HG03135 (cell line): ENCODE results near the gene NME9.
"Not testable (repeated sequence)": the region's sequence is repeated elsewhere in the genome, so short reads cannot be mapped to it uniquely, and the experiment has no call there.

Source experiments
- ATAC-seq: cut with Tn5 transposase; IDR thresholded peaks from one replicate; pipeline ENCODE4 v1.9.1; 2021; ENCODE audit warnings: mild to moderate bottlenecking, moderate library complexity; ENCODE audit not compliant: unreplicated experiment

NME9 gene, protein sequence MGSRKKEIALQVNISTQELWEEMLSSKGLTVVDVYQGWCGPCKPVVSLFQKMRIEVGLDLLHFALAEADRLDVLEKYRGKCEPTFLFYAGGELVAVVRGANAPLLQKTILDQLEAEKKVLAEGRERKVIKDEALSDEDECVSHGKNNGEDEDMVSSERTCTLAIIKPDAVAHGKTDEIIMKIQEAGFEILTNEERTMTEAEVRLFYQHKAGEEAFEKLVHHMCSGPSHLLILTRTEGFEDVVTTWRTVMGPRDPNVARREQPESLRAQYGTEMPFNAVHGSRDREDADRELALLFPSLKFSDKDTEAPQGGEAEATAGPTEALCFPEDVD

GRCh38 chr3:138329127-138329983, at the start of gene NME9:
Gene NME9, minus strand, starts transcription at chr3:138329851. Its CDS starts 516 bp downstream, at chr3:138329335.
- peak; percentile 69 for ATAC-seq

GRCh38 chr3:138378990-138379389, 49.3 kb upstream of the NME9 start:
- no peak for ATAC-seq

GRCh38 chr3:138378331-138378730, 48.7 kb upstream of the NME9 start:
- no peak for ATAC-seq

GRCh38 chr3:138377804-138378203, 48.2 kb upstream of the NME9 start:
- no peak for ATAC-seq

- not testable (repeated sequence) for ATAC-seq
Measured at GRCh38 chr3:138377212-138377611, 47.6 kb upstream of the NME9 start.

DNA sequence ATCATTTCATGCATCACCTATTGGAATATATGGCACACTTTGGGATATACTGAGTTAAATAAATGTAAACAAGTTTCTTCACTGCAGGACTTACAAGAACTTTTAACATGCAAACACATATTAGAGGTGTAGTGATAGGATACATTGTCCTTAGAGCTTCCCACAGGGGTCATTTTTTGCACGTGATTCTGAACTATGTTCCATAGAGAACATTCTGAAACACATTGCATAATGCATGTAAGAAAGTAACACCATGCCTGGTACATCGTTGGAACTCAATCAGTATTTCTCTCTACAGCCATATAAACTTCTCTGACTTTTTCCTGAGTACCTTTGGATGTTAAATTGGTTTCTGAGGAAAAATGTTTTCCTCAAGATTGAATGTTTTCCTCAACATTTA, 47.0 kb upstream of the NME9 start:
- no peak for ATAC-seq

DNA sequence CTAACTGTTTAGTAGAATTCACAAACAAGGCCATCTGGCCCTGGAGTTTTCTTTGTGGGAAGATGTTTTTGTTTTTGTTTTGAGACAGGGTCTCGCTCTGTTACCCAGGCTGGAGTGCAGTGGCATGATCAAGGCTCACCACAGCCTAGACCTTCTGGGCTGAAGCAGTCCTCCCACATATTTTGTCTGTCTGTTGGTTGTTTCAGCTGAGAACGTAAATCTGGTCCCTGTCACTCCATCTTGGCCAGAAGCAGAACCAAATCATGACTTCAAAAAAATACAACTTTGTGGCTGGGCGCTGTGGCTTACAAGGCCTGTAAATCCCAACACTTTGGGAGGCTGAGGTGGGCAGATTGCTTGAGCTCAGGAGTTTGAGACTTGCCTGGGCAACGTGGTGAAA, 45.8 kb upstream of the NME9 start:
- no peak for ATAC-seq

DNA sequence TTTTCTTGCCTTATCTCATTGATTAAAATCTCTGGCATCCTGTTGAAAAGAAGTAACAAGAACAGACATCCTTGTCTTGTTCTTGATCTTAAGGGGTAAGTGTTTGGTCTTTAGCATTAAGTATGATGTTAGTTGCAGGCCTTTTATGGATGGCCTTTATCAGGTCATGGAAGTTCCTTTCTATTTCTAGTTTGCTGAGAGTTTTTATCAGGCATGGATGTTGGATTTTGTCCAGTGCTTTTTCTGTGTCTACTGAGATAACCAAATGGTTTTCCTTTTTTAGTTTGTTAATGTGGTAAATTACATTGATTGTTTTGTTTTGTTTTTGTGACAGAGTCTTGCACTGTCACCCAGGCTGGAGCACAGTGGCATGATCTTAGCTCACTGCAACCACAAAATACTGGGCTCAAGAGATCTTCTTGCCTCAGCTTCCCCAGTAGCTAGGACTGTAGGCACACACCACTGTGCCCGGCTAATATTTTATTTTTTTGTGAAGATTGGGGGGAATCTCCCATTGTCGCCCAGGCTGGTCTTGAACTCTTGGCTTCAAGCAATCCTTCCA, 45.0 kb upstream of the NME9 start:
- ATAC-seq = no peak

- ATAC-seq = no peak
Measured at GRCh38 chr3:138373736-138374094, 44.1 kb upstream of the NME9 start.

- ATAC-seq = no peak
Measured at GRCh38 chr3:138373087-138373735, 43.6 kb upstream of the NME9 start.

DNA sequence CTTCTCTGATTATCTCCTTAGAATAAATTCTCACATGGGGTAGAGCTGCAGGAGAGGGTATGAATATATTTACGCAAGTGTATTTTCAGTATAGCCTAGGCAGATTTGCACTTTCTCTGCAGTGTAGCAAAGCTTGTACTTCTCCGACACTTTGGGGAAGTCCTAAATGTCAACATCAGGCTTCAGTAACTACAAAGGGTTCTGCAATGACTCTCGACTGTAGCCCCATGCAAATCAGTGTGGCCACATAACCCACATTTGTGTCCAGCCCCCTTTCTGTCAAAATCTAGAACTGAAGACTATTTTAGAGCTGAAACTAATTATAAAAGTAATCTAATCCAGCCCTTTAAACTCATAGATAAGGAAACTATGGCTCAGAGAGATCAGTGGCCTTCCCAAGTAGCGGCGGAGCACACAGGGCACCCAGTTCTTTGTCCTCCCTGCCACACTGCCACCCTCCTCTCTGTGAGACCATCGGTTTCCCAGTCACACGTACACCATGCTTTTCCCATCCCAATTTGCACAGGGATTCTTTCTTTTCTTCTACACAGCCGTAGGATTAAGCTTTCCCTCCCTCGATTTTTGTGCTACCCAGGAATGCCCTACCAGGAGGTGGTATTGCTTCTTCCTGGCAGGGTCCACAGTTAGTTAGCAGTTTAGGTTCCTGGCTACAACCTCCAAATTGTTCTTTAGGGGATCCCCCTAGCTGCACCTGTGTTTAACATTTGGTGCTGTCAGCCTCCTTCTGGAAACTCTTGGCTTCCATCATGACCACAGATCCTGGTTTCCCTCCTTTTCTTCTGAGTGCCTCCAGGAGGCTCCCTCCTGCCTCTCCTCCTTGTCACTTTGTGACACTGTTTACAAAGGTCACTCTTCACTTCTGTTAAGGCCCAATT, 41.7 kb upstream of the NME9 start:
- ATAC-seq = peak; percentile 98

DNA sequence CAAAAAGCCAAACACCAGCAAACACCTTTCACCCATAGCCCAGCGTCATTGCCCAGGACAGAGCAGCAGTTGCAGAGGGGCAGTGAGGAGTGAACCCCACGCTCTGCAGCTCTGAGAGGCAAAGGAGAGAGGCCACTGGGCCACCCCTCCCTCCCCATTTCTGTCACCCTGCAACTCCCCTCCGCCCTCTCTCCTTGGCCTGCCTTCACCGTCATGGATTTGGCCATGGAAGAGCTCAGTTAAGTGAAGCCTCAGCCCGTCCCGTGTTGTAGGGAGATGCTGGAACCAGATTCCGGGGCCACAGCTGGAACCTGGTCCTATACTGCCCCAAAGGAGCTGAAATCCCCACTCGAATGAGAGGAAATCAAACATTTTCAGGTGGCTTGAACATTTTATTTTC, 40.7 kb upstream of the NME9 start:
- no peak for ATAC-seq

DNA sequence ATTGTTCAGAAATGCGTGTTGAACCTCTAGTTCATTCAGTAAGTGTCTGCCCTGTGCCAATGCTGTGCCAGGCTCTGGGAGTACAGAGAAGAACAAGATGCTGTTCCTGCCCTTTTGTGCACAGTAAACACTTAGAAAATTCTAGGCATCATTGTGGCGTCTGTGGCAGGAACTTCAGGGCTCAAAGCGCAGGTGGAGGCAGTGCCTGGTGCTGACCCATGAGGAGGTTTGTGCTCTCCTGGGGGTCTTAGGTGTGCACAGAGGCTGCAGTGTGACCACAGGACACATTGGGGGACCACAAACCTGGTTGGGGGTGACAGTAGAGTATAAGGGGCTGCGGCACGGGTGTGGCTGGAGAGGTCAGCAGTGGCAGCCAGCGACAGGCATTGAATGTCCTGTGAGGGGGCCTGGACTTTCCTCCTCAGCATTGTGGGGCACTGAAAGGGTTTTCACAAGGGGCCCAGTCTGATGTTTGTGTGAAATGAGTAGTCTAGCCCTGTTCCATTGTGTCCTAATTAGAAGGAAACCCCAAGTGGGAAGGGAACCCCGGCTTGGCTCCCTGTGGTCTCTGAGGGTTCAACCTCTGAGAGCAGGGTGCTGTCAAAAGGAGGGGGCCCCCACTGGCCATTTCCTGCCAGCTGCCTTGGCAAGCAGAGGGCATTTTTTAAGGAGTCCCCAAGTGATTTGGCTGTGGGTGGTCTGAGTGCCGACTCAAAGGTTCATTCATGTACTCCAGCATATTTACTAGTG, 39.7 kb upstream of the NME9 start:
- no peak for ATAC-seq

DNA sequence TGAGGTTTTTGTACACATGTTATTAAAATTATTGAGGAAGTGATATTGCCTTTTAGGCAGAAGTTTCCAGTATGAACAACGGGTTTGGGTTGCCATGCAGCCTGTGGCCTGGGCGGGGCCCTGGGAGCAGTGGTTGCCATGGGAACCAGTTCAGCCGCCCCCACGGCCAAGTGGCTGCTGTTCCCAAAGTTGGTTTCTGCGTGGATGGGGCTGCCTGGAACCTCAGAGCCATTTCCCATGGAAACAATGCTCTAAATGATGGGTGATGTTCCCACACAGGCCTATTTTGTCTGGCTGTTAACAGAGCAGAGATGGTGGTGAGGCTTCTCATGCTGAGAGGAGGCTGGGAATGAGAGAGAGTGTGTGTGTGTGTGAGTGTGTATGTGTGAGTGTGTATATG, 38.3 kb upstream of the NME9 start:
- ATAC-seq = no peak

DNA sequence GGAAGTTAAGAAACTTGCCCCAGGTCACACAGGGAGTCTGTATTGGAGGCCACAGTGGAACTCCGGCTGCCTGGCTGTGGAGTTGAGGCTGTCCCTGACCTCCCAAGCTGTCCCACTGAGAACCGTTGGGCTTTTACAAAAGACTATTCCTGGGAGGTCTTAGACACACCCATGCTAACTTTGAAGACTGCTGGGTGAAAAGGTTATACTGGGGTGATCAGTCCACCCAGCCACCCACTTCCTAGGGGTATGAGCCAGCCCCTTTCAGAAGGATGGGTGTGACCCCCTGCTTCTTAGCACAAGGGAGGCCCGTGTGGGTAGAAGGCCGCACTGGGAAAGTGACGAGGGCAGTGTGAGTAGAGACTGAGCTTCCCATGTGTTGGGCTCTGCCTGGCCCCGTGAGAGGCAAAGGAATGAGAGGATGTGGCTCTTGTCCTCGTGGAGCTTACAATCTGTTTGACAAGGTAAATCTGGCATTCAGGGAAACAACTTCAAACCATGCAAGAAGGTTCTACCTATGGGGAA, 37.7 kb upstream of the NME9 start:
- no peak for ATAC-seq

DNA sequence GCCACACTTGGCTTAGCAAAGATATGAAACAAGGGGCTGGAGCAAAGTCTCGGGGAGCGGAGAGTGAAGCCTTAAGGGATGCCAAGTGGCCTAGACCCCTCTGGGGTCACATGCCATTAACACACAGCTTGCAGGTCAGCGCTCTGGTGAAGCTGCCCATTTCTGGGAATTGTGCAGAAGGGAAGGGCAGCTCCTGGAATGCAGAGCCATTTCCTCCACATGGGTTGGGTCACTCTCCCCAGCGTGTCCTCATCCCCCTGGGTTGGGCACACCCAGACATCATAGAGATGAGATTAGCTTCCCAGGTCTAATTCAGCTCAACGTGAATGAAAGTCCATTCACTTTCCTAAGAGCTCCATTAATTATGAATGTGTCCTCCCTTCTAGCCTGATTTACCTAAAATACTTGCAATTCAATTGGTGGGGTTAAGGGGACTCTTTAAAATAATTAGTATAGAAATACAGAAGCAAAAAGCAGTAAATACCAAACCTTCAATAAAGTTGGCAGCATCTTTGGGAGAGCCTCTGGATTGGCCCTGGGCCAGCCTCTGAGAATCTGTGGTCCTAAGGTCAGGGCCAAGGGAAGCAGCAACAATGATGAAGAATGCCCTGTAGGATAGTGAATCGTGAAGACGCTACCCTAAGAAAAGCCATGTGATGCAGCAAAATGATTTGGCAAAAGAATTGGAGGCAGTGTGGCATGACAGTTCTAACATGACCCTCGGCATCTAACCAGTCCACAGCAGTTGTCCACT, 36.5 kb upstream of the NME9 start:
- ATAC-seq = no peak

GRCh38 chr3:138365253-138365555, 35.6 kb upstream of the NME9 start:
- ATAC-seq = no peak

- no peak for ATAC-seq
Measured at GRCh38 chr3:138364356-138365252, 35.0 kb upstream of the NME9 start.
